Neural cell (in vitro differentiated cells): ENCODE data around the gene CCDC12.

ENCODE experiments used
- EP300 ChIP-seq: fragments of 450-650 bp; conservative IDR thresholded peaks from 2 replicates; pipeline ENCODE4 v1.6.1; 2014; ENCODE audit warnings: antibody characterized with exemption, mild to moderate bottlenecking, moderate library complexity; ENCODE audit not compliant: poor library complexity, severe bottlenecking
- MXI1 ChIP-seq: fragments of 450-650 bp; conservative IDR thresholded peaks from 2 replicates; pipeline ENCODE4 v1.6.1; 2014; ENCODE audit warnings: antibody characterized with exemption, mild to moderate bottlenecking; ENCODE audit not compliant: poor library complexity, severe bottlenecking
- RAD21 ChIP-seq: fragments of 450-650 bp; conservative IDR thresholded peaks from 2 replicates; pipeline ENCODE4 v1.6.1; 2014; ENCODE audit warnings: antibody characterized with exemption, mild to moderate bottlenecking, moderate library complexity
- TAF1 ChIP-seq: IDR thresholded peaks from 2 replicates; pipeline ENCODE4 v1.6.1; 2012; ENCODE audit warnings: low read depth
- TF ChIP-seq, protein P1 (sequence below): fragments of 450-650 bp; IDR thresholded peaks from 2 replicates; pipeline ENCODE4 v1.5.1; 2014; ENCODE audit warnings: antibody characterized with exemption, mild to moderate bottlenecking, moderate library complexity; ENCODE audit not compliant: poor library complexity, severe bottlenecking

GRCh38 chr3:46988616-46989015 lies 12.1 kb upstream of the CCDC12 start:
- TF ChIP-seq EP300 (no peak), MXI1 (no peak), RAD21 (no peak), TAF1 (no peak)
- TF ChIP-seq, protein P1, sequence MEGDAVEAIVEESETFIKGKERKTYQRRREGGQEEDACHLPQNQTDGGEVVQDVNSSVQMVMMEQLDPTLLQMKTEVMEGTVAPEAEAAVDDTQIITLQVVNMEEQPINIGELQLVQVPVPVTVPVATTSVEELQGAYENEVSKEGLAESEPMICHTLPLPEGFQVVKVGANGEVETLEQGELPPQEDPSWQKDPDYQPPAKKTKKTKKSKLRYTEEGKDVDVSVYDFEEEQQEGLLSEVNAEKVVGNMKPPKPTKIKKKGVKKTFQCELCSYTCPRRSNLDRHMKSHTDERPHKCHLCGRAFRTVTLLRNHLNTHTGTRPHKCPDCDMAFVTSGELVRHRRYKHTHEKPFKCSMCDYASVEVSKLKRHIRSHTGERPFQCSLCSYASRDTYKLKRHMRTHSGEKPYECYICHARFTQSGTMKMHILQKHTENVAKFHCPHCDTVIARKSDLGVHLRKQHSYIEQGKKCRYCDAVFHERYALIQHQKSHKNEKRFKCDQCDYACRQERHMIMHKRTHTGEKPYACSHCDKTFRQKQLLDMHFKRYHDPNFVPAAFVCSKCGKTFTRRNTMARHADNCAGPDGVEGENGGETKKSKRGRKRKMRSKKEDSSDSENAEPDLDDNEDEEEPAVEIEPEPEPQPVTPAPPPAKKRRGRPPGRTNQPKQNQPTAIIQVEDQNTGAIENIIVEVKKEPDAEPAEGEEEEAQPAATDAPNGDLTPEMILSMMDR, result no peak
